Tibial artery (tissue), 4 donors: Measurements from ENCODE around the gene S100PBP.
"Not testable (repeated sequence)": the region's sequence is repeated elsewhere in the genome, so short reads cannot be mapped to it uniquely, and the experiment has no call there.

Experiments used
- DNase-seq, 2 donors: peaks; one replicate each; pipeline ENCODE4 v3.0.0-alpha.2; 2019
- H3K27ac ChIP-seq, 2 donors: fragments of 200-600 bp; sonication (generic) in 1 of 2; 1 replicate in 1 of 2; 2 replicates in 1 of 2; pipeline ENCODE4 v1.5.1; 2018 to 2019; ENCODE audit warnings: mild to moderate bottlenecking in 1 of 2
- H3K27me3 ChIP-seq, 2 donors: fragments of 200-600 bp; sonication (generic) in 1 of 2; one replicate each; pipeline versions ENCODE4 v1.5.1 to v1.6.0; 2016 to 2019
- H3K36me3 ChIP-seq, 3 donors: fragments of 200-600 bp; sonication (generic) in 2 of 3; one replicate each; pipeline ENCODE4 v1.5.1; 2016 to 2019; ENCODE audit warnings: mild to moderate bottlenecking in 2 of 3
- H3K4me1 ChIP-seq, 4 donors: fragments of 200-600 bp; sonication (generic) in 2 of 4; 1 replicate in 3 of 4; 2 replicates in 1 of 4; pipeline ENCODE4 v1.5.1; 2016 to 2019
- H3K4me3 ChIP-seq, 2 donors: fragments of 200-600 bp; sonication (generic) in 1 of 2; 1 replicate in 1 of 2; 2 replicates in 1 of 2; pipeline ENCODE4 v1.5.1; 2018 to 2019; ENCODE audit warnings: mild to moderate bottlenecking in 2 of 2
- H3K9me3 ChIP-seq, 3 donors: fragments of 200-600 bp; sonication (generic) in 1 of 3; one replicate each; pipeline ENCODE4 v1.5.1; 2016 to 2019
- CTCF ChIP-seq, 2 experiments: fragments of 200-600 bp in 1 of 2; fragments of 450-650 bp in 1 of 2; IDR thresholded peaks; one replicate each; pipeline ENCODE4 v1.5.1; 2017 to 2019; ENCODE audit warnings: antibody characterized with exemption in 2 of 2, mild to moderate bottlenecking in 1 of 2, moderate library complexity in 1 of 2
- intact Hi-C: fragments of 100-400 bp; cut with DNase I; formaldehyde crosslinking; loops from one replicate; pipeline ENCODE4 v1.15.0; 2023; ENCODE audit warnings: low total_unique reads

S100PBP gene

GRCh38 chr1:32903991-32904785, 86.7 kb downstream of the S100PBP start:
- H3K9me3 ChIP-seq = no peaks in the 10 kb centered on the region
- no peak overlapping the region for H3K27ac ChIP-seq
- H3K27me3 ChIP-seq = peaks cover 0 to 23% of the 10 kb centered on the region in 2 donors
- peaks cover 0 to 22% (median 13%) of the 10 kb centered on the region in 4 donors for H3K4me1 ChIP-seq
- TF ChIP-seq CTCF (IDR thresholded peaks at IDR 0.05) = no peak
- no peaks in the 10 kb centered on the region for H3K36me3 ChIP-seq
- H3K4me3 ChIP-seq = no peak overlapping the region
- DNase-seq = peak; percentile 15 to 39
- intact Hi-C loops = no loop called here

GRCh38 chr1:32904797-32905196, 87.3 kb downstream of the S100PBP start:
- TF ChIP-seq CTCF (IDR thresholded peaks at IDR 0.05) = no peak
- Histone ChIP-seq H3K4me1 (peaks cover 0 to 21% (median 13%) of the 10 kb centered on the region in 4 donors), H3K27ac (no peak overlapping the region), H3K36me3 (no peaks in the 10 kb centered on the region), H3K4me3 (no peak overlapping the region), H3K27me3 (peaks cover 0 to 23% of the 10 kb centered on the region in 2 donors), H3K9me3 (no peaks in the 10 kb centered on the region)
- intact Hi-C loops = no loop called here
- peak; percentile 0 to 39 for DNase-seq

- H3K27ac ChIP-seq, intact Hi-C loops, H3K36me3 ChIP-seq, H3K4me3 ChIP-seq, H3K9me3 ChIP-seq: not testable (repeated sequence)
- H3K27me3 ChIP-seq = peaks cover 0 to 19% of the 10 kb centered on the region in 2 donors
- H3K4me1 ChIP-seq = peaks cover 0 to 13% (median 8%) of the 10 kb centered on the region in 4 donors
- DNase-seq = peak; percentile 1 to 4
These were observed 88.1 kb downstream of the S100PBP start for GRCh38 chr1:32905588-32905987.

- no peaks in the 10 kb centered on the region for H3K36me3 ChIP-seq
- peaks cover 0 to 4% (median 1%) of the 10 kb centered on the region in 4 donors for H3K4me1 ChIP-seq
- intact Hi-C loops = no loop called here
- no peaks in the 10 kb centered on the region for H3K9me3 ChIP-seq
- peaks cover 0 to 12% of the 10 kb centered on the region in 2 donors for H3K27me3 ChIP-seq
- TF ChIP-seq CTCF (IDR thresholded peaks at IDR 0.05) = no peak
- no peak overlapping the region for H3K4me3 ChIP-seq
- no peak for DNase-seq
- no peak overlapping the region for H3K27ac ChIP-seq
These were observed 89.2 kb downstream of the S100PBP start for GRCh38 chr1:32906654-32907053.

GRCh38 chr1:32907435-32907834, 90.0 kb downstream of the S100PBP start:
- no peak for DNase-seq
- intact Hi-C loops = no loop called here
- no peaks in the 10 kb centered on the region for H3K36me3 ChIP-seq
- no peak overlapping the region for H3K27ac ChIP-seq
- H3K9me3 ChIP-seq = no peaks in the 10 kb centered on the region
- H3K27me3 ChIP-seq = peaks cover 0 to 7% of the 10 kb centered on the region in 2 donors
- H3K4me3 ChIP-seq = no peak overlapping the region
- no peaks in the 10 kb centered on the region for H3K4me1 ChIP-seq
- TF ChIP-seq CTCF (IDR thresholded peaks at IDR 0.05) = no peak
